Testis (tissue), 2 donors: ENCODE results near the gene FGGY.

Source experiments
- POLR2A ChIP-seq: fragments of 450-650 bp; IDR thresholded peaks from one replicate; pipeline ENCODE4 v1.6.1; 2017; ENCODE audit warnings: antibody characterized with exemption, mild to moderate bottlenecking, moderate library complexity
- TF ChIP-seq, protein P1 (sequence below), 3 experiments: fragments of 450-650 bp in 2 of 3; fragments of 200-600 bp in 1 of 3; sonication (generic) in 1 of 3; IDR thresholded peaks; one replicate each; pipeline ENCODE4 v1.5.1; 2016 to 2019; ENCODE audit warnings: antibody characterized with exemption in 3 of 3, mild to moderate bottlenecking in 2 of 3, moderate library complexity in 1 of 3

DNA sequence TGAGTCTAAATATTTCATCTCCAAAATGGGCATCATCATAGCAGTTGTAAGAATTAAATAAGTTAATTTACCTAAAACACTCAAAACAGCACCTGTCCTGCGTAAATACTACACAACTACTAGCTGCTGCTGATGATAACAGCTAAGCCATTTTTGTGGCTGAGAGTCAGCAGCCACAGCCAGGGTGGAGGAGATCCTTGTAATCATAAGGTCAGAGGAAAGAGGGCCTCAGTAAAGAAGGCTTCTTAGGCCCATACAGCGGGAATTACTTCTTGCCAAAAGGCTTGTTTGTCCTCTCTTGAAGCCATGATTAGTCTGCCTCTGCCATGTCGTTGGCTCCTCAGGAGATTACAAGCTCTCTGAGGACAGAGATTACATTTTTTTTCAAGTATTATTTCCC is 245.0 kb downstream of the FGGY start:
- TF ChIP-seq, protein P1, sequence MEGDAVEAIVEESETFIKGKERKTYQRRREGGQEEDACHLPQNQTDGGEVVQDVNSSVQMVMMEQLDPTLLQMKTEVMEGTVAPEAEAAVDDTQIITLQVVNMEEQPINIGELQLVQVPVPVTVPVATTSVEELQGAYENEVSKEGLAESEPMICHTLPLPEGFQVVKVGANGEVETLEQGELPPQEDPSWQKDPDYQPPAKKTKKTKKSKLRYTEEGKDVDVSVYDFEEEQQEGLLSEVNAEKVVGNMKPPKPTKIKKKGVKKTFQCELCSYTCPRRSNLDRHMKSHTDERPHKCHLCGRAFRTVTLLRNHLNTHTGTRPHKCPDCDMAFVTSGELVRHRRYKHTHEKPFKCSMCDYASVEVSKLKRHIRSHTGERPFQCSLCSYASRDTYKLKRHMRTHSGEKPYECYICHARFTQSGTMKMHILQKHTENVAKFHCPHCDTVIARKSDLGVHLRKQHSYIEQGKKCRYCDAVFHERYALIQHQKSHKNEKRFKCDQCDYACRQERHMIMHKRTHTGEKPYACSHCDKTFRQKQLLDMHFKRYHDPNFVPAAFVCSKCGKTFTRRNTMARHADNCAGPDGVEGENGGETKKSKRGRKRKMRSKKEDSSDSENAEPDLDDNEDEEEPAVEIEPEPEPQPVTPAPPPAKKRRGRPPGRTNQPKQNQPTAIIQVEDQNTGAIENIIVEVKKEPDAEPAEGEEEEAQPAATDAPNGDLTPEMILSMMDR (IDR thresholded peaks at IDR 0.05), result no peak
- no peak for TF ChIP-seq POLR2A
